ENCODE measurements around the gene CSK.

DNA sequence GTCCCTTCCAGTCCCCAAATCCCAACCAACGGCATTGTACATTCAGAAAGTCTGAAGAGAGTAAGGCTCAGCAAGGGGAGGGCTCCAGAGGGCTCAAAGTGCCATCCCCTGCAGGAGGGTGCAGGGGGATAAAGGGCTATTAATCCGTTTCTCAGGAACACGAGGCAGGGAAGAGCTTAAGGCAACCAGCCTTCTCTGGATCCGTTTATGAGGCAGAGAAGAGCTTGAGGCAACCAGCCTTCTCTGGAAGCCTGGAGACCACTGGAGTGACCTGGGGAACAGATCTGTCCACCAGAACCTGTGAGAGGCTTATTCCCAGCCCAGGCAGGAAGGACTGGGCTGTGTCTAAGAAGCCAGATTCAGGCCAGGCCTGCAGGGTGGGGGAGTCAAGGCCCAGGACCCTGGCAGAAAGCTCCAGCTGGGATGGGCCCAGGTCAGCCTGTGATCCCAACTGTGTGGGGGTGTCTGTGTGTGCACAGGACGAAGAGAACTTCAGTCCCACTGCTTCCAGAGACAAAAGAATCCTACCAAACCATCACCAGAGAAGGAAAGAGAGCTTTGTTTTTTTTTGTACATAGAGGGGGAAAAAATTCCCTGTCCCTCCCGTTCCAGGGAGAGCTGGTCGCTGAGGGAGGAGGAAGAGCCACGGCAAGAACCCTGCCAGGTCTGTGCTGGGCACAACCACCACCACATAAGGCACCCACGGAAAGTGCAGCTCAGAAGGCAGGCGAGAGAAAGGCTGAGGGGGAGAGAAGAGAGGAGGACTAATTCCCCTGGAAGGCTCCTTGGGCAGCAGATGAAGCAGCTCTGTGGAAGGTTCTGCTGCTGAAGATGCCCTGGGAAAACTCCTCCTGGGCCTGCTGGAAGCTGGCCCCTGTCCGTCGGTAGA lies 62.7 kb downstream of the CSK start:
- no peak for TF ChIP-seq POLR2A (IDR thresholded peaks at IDR 0.05)
- TF ChIP-seq, protein P1, sequence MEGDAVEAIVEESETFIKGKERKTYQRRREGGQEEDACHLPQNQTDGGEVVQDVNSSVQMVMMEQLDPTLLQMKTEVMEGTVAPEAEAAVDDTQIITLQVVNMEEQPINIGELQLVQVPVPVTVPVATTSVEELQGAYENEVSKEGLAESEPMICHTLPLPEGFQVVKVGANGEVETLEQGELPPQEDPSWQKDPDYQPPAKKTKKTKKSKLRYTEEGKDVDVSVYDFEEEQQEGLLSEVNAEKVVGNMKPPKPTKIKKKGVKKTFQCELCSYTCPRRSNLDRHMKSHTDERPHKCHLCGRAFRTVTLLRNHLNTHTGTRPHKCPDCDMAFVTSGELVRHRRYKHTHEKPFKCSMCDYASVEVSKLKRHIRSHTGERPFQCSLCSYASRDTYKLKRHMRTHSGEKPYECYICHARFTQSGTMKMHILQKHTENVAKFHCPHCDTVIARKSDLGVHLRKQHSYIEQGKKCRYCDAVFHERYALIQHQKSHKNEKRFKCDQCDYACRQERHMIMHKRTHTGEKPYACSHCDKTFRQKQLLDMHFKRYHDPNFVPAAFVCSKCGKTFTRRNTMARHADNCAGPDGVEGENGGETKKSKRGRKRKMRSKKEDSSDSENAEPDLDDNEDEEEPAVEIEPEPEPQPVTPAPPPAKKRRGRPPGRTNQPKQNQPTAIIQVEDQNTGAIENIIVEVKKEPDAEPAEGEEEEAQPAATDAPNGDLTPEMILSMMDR (IDR thresholded peaks at IDR 0.05): no peak
